SK-N-MC (cell line): ENCODE measurements around the gene RTN1.

Experiments
- EZH2 ChIP-seq: fragments of 200-600 bp; sonication (generic); IDR thresholded peaks from one replicate; pipeline ENCODE4 v1.6.1; 2017; ENCODE audit warnings: antibody characterized with exemption
- FOXP2 ChIP-seq: optimal IDR thresholded peaks from 2 replicates; pipeline ENCODE3; 2011; ENCODE audit warnings: mild to moderate bottlenecking, moderate library complexity; ENCODE audit not compliant: insufficient read depth; ENCODE audit errors: extremely low read length, control extremely low read depth
- POLR2AphosphoS5 ChIP-seq: IDR thresholded peaks from 2 replicates; pipeline ENCODE4 v1.6.1; 2012; ENCODE audit warnings: mild to moderate bottlenecking, low read depth, low read length, borderline replicate concordance

- TF ChIP-seq POLR2AphosphoS5 (no peak), EZH2 (no peak), FOXP2 (no peak)
Measured at GRCh38 chr14:59832653-59833294, 37.8 kb downstream of the RTN1 start.
